ENCODE measurements around the gene TRAF6.

DNA sequence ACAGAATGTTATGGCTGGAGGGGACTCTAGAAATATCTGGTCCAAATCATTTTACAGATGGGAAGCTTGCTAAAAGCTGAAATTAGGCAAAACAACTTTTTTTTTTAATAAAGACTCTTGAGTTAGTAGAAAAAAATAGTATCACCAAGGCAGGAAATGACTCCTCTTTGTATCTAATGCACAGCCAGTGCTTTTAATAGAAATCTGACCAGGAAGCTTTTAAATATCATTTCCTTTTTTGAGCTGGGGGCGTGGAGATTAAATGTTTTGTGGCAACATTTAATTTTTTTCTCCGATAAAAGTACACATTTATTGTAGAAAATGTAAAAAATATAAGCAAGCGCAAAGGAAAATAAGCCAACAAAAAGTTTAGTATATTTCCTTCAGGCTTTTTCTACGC lies 22.5 kb downstream of the TRAF6 start:
- TF ChIP-seq, protein P1, sequence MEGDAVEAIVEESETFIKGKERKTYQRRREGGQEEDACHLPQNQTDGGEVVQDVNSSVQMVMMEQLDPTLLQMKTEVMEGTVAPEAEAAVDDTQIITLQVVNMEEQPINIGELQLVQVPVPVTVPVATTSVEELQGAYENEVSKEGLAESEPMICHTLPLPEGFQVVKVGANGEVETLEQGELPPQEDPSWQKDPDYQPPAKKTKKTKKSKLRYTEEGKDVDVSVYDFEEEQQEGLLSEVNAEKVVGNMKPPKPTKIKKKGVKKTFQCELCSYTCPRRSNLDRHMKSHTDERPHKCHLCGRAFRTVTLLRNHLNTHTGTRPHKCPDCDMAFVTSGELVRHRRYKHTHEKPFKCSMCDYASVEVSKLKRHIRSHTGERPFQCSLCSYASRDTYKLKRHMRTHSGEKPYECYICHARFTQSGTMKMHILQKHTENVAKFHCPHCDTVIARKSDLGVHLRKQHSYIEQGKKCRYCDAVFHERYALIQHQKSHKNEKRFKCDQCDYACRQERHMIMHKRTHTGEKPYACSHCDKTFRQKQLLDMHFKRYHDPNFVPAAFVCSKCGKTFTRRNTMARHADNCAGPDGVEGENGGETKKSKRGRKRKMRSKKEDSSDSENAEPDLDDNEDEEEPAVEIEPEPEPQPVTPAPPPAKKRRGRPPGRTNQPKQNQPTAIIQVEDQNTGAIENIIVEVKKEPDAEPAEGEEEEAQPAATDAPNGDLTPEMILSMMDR (IDR thresholded peaks at IDR 0.05; ENCODE audit: extremely low read depth in 1 of 2, insufficient read depth in 1 of 2, low read depth in 1 of 2, low read length in 2 of 2), result no peak
- TF ChIP-seq POLR2AphosphoS5 (IDR thresholded peaks at IDR 0.05; ENCODE audit: insufficient read depth, low read depth, low read length), result no peak
- TF ChIP-seq POLR2A (IDR thresholded peaks at IDR 0.05; ENCODE audit: low read depth, low read length), result no peak
- no peak for TF ChIP-seq EZH2 (IDR thresholded peaks at IDR 0.05; ENCODE audit: borderline replicate concordance, low read depth, low read length, severe bottlenecking)
- no peak for TF ChIP-seq MAX (IDR thresholded peaks at IDR 0.05; ENCODE audit: insufficient read depth, insufficient read length)
- peak; percentile 31 for TF ChIP-seq JUN (IDR thresholded peaks at IDR 0.05; ENCODE audit: borderline replicate concordance, insufficient read depth, insufficient read length, low read depth)
- TF ChIP-seq MYC (IDR thresholded peaks at IDR 0.05; ENCODE audit: low read depth, low read length), result no peak
- TF ChIP-seq FOS (IDR thresholded peaks at IDR 0.05; ENCODE audit: borderline replicate concordance, insufficient read depth, low read length), result peak; percentile 39
- no peak for TF ChIP-seq GATA2 (IDR thresholded peaks at IDR 0.05; ENCODE audit: insufficient read depth, insufficient read length, low read depth, low read length)
